ENCODE measurements around the gene FLYWCH2.
A peak's percentile ranks its signal among the peaks of the same experiment; 100 is the strongest.

Gene FLYWCH2

DNA sequence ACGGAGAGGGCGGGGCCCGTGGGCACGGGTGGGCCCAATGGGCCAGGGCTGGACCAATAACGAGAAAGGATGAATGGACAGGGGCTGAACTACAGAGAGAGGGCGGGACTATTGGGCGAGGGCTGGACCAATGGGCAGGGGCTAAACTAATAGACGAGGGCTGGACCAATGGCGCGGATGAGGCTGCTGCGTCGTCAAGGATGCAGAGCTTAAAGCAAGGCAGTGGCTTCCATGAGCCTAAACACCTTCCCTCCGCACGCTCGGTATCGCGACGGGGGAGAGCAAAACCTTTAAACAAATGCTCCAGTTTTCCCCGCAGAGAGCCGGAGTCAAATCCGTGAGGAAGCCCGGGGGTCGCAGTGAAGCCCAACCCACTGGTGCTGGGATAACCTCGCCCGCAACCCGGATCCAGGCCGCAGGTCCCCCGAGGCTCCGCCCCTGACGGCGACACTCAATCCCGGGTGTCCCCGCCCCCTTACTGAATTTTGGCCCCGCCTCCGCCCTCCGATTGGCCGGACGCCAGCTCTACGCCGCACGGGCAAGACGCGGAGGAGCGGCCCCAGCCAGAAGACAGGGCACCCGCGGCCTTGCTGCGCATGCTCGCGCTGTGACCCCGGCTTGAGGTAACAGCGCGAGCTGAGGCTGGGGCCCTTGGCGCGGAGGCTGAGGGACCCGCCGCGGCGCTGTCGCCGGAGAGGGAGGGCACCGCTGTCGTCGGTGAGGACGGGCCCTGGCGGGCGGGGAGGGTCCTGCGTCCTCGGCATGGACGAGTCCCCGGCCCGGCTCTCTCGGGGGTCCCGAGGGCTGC, at the start of gene FLYWCH2 (continued):
- TF ChIP-seq MYNN (tag by site-specific recombination; IDR thresholded peaks at IDR 0.05; ENCODE audit: borderline replicate concordance) (no peak), PRDM1 (tag by site-specific recombination; IDR thresholded peaks at IDR 0.05) (no peak), ZNF521 (tag by site-specific recombination; IDR thresholded peaks at IDR 0.05) (no peak), ZNF843 (tag by site-specific recombination; IDR thresholded peaks at IDR 0.05) (peak; percentile 31; the same call in 1 of the 2 replicates), ZNF157 (tag by site-specific recombination; IDR thresholded peaks at IDR 0.05) (no peak), ZNF133 (tag by site-specific recombination; IDR thresholded peaks at IDR 0.05) (no peak; the same call in 1 of the 2 replicates), ZNF837 (tag by site-specific recombination; IDR thresholded peaks at IDR 0.05) (no peak), GLI4 (tag by site-specific recombination; IDR thresholded peaks at IDR 0.05) (no peak), ZNF16 (tag by site-specific recombination; IDR thresholded peaks at IDR 0.05; ENCODE audit: low read depth) (no peak), SETDB1 (IDR thresholded peaks at IDR 0.05; ENCODE audit: insufficient read length, low read length) (no peak), ZNF777 (tag by site-specific recombination; IDR thresholded peaks at IDR 0.05; ENCODE audit: borderline replicate concordance) (no peak), ZNF664 (tag by site-specific recombination; IDR thresholded peaks at IDR 0.05) (no peak), ZNF394 (tag by site-specific recombination; IDR thresholded peaks at IDR 0.05; ENCODE audit: borderline replicate concordance) (no peak), ZNF48 (tag by site-specific recombination; IDR thresholded peaks at IDR 0.05) (no peak), ZNF174 (tag by site-specific recombination; IDR thresholded peaks at IDR 0.05) (no peak), GLI2 (tag by site-specific recombination; IDR thresholded peaks at IDR 0.05; ENCODE audit: borderline replicate concordance, low read depth) (no peak), ZNF624 (tag by site-specific recombination; IDR thresholded peaks at IDR 0.05) (no peak), ZSCAN16 (tag by site-specific recombination; IDR thresholded peaks at IDR 0.05) (no peak), ZNF214 (tag by site-specific recombination; IDR thresholded peaks at IDR 0.05; ENCODE audit: borderline replicate concordance) (no peak), ZNF610 (tag by site-specific recombination; IDR thresholded peaks at IDR 0.05; ENCODE audit: borderline replicate concordance) (peak; percentile 94; the same call in 1 of the 2 replicates), HOXD13 (CRISPR knock-in tag; IDR thresholded peaks at IDR 0.05; ENCODE audit: borderline replicate concordance) (no peak), ZNF776 (tag by site-specific recombination; IDR thresholded peaks at IDR 0.05; ENCODE audit: borderline replicate concordance) (no peak), ZNF239 (tag by site-specific recombination; IDR thresholded peaks at IDR 0.05) (no peak), KLF1 (tag by site-specific recombination; IDR thresholded peaks at IDR 0.05) (peak; percentile 33; the same call in 1 of the 2 replicates)
- TF ChIP-seq, protein P1, sequence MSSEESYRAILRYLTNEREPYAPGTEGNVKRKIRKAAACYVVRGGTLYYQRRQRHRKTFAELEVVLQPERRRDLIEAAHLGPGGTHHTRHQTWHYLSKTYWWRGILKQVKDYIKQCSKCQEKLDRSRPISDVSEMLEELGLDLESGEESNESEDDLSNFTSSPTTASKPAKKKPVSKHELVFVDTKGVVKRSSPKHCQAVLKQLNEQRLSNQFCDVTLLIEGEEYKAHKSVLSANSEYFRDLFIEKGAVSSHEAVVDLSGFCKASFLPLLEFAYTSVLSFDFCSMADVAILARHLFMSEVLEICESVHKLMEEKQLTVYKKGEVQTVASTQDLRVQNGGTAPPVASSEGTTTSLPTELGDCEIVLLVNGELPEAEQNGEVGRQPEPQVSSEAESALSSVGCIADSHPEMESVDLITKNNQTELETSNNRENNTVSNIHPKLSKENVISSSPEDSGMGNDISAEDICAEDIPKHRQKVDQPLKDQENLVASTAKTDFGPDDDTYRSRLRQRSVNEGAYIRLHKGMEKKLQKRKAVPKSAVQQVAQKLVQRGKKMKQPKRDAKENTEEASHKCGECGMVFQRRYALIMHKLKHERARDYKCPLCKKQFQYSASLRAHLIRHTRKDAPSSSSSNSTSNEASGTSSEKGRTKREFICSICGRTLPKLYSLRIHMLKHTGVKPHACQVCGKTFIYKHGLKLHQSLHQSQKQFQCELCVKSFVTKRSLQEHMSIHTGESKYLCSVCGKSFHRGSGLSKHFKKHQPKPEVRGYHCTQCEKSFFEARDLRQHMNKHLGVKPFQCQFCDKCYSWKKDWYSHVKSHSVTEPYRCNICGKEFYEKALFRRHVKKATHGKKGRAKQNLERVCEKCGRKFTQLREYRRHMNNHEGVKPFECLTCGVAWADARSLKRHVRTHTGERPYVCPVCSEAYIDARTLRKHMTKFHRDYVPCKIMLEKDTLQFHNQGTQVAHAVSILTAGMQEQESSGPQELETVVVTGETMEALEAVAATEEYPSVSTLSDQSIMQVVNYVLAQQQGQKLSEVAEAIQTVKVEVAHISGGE (tag by site-specific recombination; conservative IDR thresholded peaks at IDR 0.05; ENCODE audit: low read depth) = no peak
- TF ChIP-seq, protein P2, sequence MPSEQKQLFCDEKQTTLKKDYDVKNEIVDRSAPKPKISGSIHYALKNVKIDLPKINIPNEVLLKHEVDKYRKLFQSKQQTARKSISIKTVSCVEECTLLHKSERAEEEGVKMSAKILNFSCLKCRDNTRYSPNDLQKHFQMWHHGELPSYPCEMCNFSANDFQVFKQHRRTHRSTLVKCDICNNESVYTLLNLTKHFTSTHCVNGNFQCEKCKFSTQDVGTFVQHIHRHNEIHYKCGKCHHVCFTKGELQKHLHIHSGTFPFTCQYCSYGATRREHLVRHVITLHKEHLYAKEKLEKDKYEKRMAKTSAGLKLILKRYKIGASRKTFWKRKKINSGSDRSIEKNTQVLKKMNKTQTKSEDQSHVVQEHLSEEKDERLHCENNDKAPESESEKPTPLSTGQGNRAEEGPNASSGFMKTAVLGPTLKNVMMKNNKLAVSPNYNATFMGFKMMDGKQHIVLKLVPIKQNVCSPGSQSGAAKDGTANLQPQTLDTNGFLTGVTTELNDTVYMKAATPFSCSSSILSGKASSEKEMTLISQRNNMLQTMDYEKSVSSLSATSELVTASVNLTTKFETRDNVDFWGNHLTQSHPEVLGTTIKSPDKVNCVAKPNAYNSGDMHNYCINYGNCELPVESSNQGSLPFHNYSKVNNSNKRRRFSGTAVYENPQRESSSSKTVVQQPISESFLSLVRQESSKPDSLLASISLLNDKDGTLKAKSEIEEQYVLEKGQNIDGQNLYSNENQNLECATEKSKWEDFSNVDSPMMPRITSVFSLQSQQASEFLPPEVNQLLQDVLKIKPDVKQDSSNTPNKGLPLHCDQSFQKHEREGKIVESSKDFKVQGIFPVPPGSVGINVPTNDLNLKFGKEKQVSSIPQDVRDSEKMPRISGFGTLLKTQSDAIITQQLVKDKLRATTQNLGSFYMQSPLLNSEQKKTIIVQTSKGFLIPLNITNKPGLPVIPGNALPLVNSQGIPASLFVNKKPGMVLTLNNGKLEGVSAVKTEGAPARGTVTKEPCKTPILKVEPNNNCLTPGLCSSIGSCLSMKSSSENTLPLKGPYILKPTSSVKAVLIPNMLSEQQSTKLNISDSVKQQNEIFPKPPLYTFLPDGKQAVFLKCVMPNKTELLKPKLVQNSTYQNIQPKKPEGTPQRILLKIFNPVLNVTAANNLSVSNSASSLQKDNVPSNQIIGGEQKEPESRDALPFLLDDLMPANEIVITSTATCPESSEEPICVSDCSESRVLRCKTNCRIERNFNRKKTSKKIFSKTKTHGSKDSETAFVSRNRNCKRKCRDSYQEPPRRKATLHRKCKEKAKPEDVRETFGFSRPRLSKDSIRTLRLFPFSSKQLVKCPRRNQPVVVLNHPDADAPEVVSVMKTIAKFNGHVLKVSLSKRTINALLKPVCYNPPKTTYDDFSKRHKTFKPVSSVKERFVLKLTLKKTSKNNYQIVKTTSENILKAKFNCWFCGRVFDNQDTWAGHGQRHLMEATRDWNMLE (tag by site-specific recombination; conservative IDR thresholded peaks at IDR 0.05; ENCODE audit: low read depth) = no peak
- TF ChIP-seq, protein P3, sequence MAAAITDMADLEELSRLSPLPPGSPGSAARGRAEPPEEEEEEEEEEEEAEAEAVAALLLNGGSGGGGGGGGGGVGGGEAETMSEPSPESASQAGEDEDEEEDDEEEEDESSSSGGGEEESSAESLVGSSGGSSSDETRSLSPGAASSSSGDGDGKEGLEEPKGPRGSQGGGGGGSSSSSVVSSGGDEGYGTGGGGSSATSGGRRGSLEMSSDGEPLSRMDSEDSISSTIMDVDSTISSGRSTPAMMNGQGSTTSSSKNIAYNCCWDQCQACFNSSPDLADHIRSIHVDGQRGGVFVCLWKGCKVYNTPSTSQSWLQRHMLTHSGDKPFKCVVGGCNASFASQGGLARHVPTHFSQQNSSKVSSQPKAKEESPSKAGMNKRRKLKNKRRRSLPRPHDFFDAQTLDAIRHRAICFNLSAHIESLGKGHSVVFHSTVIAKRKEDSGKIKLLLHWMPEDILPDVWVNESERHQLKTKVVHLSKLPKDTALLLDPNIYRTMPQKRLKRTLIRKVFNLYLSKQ (tag by site-specific recombination; IDR thresholded peaks at IDR 0.05; ENCODE audit: borderline replicate concordance) = no peak
- TF ChIP-seq, protein P4, sequence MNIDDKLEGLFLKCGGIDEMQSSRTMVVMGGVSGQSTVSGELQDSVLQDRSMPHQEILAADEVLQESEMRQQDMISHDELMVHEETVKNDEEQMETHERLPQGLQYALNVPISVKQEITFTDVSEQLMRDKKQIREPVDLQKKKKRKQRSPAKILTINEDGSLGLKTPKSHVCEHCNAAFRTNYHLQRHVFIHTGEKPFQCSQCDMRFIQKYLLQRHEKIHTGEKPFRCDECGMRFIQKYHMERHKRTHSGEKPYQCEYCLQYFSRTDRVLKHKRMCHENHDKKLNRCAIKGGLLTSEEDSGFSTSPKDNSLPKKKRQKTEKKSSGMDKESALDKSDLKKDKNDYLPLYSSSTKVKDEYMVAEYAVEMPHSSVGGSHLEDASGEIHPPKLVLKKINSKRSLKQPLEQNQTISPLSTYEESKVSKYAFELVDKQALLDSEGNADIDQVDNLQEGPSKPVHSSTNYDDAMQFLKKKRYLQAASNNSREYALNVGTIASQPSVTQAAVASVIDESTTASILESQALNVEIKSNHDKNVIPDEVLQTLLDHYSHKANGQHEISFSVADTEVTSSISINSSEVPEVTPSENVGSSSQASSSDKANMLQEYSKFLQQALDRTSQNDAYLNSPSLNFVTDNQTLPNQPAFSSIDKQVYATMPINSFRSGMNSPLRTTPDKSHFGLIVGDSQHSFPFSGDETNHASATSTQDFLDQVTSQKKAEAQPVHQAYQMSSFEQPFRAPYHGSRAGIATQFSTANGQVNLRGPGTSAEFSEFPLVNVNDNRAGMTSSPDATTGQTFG (tag by site-specific recombination; IDR thresholded peaks at IDR 0.05; ENCODE audit: borderline replicate concordance) = no peak

Data from HEK293 (cell line).